Measurements from ENCODE around the gene TVP23A. TPM values are rescaled to one million over a fixed set of nuclear protein-coding genes. Genes with fewer than 3 reads are reported as not detected.

Gene TVP23A
- total RNA-seq, 4 donors from 2014 or later, result 0.64 TPM; not detected in 3

DNA sequence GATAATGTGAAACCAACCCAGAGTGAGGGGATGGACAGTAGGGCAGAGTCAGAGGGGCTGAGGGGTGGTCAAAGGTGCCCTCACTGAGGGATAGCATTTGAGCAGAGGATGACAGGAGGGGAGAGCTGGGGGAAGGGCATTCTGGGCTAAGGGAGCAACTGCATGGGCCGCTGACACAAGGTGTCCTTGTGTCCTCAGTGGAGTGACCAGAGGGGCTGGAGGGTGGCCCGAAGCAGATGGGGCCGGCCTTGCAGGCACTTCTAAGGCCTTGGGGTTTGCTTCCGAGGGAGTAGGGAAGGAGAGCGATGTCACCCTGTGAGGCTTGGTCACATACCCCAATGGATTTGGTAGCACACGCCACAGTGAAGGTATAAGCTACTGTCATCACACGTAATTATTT lies 64.9 kb downstream of the TVP23A start:
- Histone ChIP-seq H3K4me1 (peaks cover 10% of the 10 kb centered on the region), H3K27me3 (no peaks in the 10 kb centered on the region), H3K36me3 (peaks cover 83% of the 10 kb centered on the region), H3K4me3 (no peak overlapping the region), H3K27ac (no peak overlapping the region), H3K9me3 (no peaks in the 10 kb centered on the region)
- DNase-seq (ENCODE audit: low spot score in 2 of 2), result no peak
- WGBS, result 94% methylated on average over 7 of the region's 7 CpGs
- TF ChIP-seq POLR2AphosphoS5 (IDR thresholded peaks at IDR 0.05), result no peak
- TF ChIP-seq POLR2A (IDR thresholded peaks at IDR 0.05), result no peak
- TF ChIP-seq, protein P1, sequence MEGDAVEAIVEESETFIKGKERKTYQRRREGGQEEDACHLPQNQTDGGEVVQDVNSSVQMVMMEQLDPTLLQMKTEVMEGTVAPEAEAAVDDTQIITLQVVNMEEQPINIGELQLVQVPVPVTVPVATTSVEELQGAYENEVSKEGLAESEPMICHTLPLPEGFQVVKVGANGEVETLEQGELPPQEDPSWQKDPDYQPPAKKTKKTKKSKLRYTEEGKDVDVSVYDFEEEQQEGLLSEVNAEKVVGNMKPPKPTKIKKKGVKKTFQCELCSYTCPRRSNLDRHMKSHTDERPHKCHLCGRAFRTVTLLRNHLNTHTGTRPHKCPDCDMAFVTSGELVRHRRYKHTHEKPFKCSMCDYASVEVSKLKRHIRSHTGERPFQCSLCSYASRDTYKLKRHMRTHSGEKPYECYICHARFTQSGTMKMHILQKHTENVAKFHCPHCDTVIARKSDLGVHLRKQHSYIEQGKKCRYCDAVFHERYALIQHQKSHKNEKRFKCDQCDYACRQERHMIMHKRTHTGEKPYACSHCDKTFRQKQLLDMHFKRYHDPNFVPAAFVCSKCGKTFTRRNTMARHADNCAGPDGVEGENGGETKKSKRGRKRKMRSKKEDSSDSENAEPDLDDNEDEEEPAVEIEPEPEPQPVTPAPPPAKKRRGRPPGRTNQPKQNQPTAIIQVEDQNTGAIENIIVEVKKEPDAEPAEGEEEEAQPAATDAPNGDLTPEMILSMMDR (IDR thresholded peaks at IDR 0.05), result no peak
- no peak for TF ChIP-seq EP300 (IDR thresholded peaks at IDR 0.05)

DNA sequence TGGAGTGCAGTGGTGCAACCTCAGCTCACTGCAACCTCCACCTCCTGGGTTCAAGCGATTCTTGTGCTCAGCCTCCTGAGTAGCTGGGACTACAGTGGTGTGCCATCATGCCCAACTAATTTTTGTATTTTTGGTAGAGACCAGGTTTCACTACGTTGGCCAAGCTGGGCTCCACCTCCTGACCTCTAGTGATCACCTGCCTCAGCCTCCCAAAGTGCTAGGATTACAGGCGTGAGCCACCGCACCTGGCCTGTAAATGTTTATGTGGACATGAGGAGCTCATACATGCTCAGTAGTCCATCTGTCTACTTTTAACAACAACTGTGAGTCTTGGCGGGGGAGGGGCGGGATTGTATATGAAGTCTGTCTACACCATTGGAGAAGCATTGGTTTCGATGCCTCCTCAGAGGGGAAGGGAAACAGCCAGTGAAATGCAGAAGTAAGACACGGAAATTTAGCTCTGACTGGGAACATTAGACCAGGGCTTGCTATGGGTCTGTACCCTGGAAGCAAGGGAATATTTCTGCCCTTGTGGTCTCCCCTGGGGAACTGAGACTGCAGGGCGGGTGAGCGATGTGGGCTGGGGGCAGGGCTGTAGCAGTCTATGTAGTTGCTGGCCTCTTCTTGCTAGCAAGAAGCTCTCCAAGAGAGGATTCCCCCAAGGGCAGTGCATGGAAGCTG lies 65.6 kb downstream of the TVP23A start:
- 94% methylated on average over 10 of the region's 10 CpGs for WGBS
- H3K27me3 ChIP-seq, result no peaks in the 10 kb centered on the region
- H3K9me3 ChIP-seq, result no peaks in the 10 kb centered on the region
- TF ChIP-seq POLR2AphosphoS5 (IDR thresholded peaks at IDR 0.05) (no peak), EP300 (IDR thresholded peaks at IDR 0.05) (no peak), POLR2A (IDR thresholded peaks at IDR 0.05) (no peak)
- TF ChIP-seq, protein P1 (IDR thresholded peaks at IDR 0.05), result no peak
- peaks cover 10% of the 10 kb centered on the region for H3K4me1 ChIP-seq
- H3K36me3 ChIP-seq, result peaks cover 83% of the 10 kb centered on the region
- no peak overlapping the region for H3K27ac ChIP-seq
- no peak overlapping the region for H3K4me3 ChIP-seq
- DNase-seq (ENCODE audit: low spot score in 2 of 2), result no peak

DNA sequence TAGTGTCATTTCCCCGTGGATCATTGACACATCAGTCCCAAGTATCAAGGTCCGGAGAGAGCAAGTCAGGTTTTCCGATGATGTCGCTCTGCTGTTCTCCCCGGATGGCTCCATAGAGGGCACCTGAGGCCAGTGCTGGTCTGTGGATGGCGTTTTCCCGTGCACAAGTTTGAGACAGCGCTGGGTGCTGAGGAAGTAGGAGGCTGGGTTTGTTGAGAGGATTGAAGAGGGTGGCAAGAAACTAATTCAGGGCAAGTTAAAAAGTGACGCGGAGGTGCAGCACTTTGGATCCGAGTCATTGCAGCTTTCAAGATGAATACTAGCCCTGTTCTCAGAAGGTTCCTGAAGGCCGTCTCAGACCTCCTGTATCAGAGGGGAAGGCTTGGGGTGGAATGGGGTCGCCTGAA lies 67.3 kb downstream of the TVP23A start:
- DNase-seq (ENCODE audit: low spot score in 2 of 2), result no peak
- Histone ChIP-seq H3K36me3 (peaks cover 79% of the 10 kb centered on the region), H3K9me3 (no peaks in the 10 kb centered on the region), H3K4me3 (no peak overlapping the region), H3K27ac (no peak overlapping the region), H3K27me3 (no peaks in the 10 kb centered on the region), H3K4me1 (peaks cover 10% of the 10 kb centered on the region)
- WGBS, result 77% methylated on average over 13 of the region's 13 CpGs
- TF ChIP-seq, protein P1 (IDR thresholded peaks at IDR 0.05), result no peak
- TF ChIP-seq POLR2AphosphoS5 (IDR thresholded peaks at IDR 0.05) (no peak), EP300 (IDR thresholded peaks at IDR 0.05) (no peak), POLR2A (IDR thresholded peaks at IDR 0.05) (no peak)

DNA sequence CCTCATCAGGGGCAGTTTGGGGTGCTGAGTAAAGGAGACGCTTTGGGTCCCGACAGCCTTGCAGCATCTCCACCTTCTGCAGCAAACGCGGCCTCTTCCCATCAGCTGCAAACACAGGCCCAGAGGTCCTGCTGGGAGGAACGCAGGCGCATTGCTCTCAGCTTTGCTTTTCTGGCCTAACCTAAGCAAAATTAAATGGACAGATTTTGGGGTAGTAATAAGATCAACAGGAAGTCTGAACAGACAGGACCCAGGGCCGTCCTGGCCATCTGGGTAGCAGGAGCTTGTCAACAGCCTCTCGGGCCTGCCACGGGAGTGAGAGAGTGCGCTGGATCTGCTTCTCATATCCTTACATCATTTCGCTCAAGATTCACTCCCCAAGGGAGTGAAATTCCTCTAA lies 67.8 kb downstream of the TVP23A start:
- DNase-seq (ENCODE audit: low spot score in 2 of 2), result no peak
- WGBS, result 84% methylated on average over 11 of the region's 11 CpGs
- H3K27ac ChIP-seq, result no peak overlapping the region
- H3K27me3 ChIP-seq, result no peaks in the 10 kb centered on the region
- peaks cover 10% of the 10 kb centered on the region for H3K4me1 ChIP-seq
- H3K36me3 ChIP-seq, result peaks cover 75% of the 10 kb centered on the region
- H3K4me3 ChIP-seq, result no peak overlapping the region
- H3K9me3 ChIP-seq, result no peaks in the 10 kb centered on the region
- no peak for TF ChIP-seq POLR2AphosphoS5 (IDR thresholded peaks at IDR 0.05)
- TF ChIP-seq EP300 (IDR thresholded peaks at IDR 0.05), result no peak
- TF ChIP-seq, protein P1 (IDR thresholded peaks at IDR 0.05), result no peak
- TF ChIP-seq POLR2A (IDR thresholded peaks at IDR 0.05), result no peak

DNA sequence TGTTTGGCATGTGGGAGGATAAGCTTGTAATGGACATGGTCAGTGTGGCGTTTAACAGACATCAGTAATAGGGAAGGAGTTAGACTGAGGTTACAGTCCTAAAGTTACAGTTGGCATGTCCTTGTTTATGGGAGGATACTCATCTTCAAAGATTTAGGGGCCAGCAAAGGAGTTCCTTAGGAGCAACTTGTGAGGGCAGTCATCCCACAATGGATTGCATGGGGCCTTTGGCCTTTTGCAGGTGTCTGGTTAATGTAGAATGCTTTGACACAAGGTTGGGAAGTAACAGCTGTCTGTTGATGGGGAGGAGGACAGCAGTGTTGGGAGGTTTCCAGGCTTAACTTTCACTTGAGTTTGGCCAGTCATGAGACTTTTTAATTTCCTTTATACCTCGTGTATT lies 72.8 kb downstream of the TVP23A start:
- peaks cover 38% of the 10 kb centered on the region for H3K36me3 ChIP-seq
- TF ChIP-seq EP300 (IDR thresholded peaks at IDR 0.05) (no peak), POLR2A (IDR thresholded peaks at IDR 0.05) (no peak), POLR2AphosphoS5 (IDR thresholded peaks at IDR 0.05) (no peak)
- TF ChIP-seq, protein P1 (IDR thresholded peaks at IDR 0.05), result no peak
- no peak overlapping the region for H3K4me3 ChIP-seq
- no peaks in the 10 kb centered on the region for H3K9me3 ChIP-seq
- peaks cover 33% of the 10 kb centered on the region for H3K4me1 ChIP-seq
- WGBS, result 58% methylated on average over 2 of the region's 2 CpGs
- DNase-seq (ENCODE audit: low spot score in 2 of 2), result no peak
- no peaks in the 10 kb centered on the region for H3K27me3 ChIP-seq
- H3K27ac ChIP-seq, result no peak overlapping the region

All from suprapubic skin (tissue), 4 donors.